ENCODE results near the gene ACSM3.
"Not testable (repeated sequence)": the region's sequence is repeated elsewhere in the genome, so short reads cannot be mapped to it uniquely, and the experiment has no call there.

The ACSM3 gene, protein sequence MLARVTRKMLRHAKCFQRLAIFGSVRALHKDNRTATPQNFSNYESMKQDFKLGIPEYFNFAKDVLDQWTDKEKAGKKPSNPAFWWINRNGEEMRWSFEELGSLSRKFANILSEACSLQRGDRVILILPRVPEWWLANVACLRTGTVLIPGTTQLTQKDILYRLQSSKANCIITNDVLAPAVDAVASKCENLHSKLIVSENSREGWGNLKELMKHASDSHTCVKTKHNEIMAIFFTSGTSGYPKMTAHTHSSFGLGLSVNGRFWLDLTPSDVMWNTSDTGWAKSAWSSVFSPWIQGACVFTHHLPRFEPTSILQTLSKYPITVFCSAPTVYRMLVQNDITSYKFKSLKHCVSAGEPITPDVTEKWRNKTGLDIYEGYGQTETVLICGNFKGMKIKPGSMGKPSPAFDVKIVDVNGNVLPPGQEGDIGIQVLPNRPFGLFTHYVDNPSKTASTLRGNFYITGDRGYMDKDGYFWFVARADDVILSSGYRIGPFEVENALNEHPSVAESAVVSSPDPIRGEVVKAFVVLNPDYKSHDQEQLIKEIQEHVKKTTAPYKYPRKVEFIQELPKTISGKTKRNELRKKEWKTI

GRCh38 chr16:20763461-20764232 lies at the start of gene ACSM3:
TSS of gene ACSM3 (plus strand) at chr16:20764014. CDS start at chr16:20770035, 6,021 bp downstream.
- DNase-seq: peak in 2 of 4 experiments; percentile 23 to 38

DNA sequence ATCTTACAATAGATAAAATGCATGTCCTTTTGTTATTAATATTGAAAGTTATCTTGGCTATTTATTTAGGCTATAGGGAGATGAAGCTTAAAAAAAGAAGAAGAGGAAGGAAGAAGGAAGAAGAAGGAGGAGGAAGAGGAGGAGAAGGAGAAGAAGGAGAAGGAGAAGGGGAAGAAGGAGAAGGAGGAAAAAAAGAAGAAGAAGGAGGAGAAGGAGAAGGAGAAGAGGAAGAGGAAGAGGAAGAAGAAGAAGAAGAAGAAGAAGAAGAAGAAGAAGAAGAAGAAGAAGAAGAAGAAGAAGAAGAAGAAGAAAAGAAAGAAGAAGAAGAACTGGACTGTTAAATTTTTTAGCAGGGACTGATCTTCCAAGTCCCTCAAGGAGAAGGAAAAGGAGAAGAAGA lies 46.1 kb upstream of the ACSM3 start:
- DNase-seq: not testable (repeated sequence)

DNA sequence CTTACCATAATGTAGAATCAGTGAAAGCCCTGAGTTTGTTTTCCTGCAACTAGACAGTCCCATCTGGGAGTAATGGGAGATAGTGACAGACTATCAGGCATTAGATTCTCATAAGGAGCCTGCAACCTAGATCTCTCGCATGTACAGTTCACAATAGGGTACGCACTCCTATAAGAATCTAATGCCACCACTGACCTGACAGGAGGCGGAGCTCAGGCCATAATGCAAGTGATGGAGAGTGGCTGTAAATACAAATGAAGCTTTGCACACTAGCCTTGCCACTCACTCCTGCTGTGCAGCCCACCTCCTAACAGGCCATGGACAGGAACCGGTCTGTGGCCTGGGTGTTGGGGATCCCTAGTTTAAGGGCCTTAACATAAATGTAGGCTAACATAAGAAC lies 43.6 kb upstream of the ACSM3 start:
- no peak for DNase-seq

GRCh38 chr16:20726661-20727060 lies 37.2 kb upstream of the ACSM3 start:
- no peak for DNase-seq

DNA sequence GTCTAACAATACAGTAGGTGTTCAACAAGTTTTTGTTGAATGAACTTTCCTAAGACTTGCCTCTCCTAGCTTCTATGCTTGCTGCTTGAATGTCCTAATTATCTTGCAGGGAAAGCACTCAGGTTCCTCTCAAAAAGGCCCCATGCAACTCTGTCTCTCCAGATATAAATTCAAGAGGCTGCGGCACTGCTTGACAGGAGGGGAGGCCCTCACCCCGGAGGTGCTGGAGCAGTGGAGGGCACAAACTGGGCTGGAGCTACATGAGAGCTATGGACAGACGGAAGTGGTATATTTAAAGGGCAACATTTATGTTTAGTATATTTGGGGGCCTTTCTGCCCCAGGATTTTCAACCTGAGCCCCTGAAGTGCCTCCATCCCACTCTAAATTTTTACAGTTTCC lies 36.6 kb upstream of the ACSM3 start:
- no peak for DNase-seq

GRCh38 chr16:20729141-20729540 lies 34.7 kb upstream of the ACSM3 start:
- no peak for DNase-seq

GRCh38 chr16:20734056-20734455 lies 29.8 kb upstream of the ACSM3 start:
- DNase-seq: no peak

GRCh38 chr16:20734782-20735181 lies 29.0 kb upstream of the ACSM3 start:
- DNase-seq: no peak

DNA sequence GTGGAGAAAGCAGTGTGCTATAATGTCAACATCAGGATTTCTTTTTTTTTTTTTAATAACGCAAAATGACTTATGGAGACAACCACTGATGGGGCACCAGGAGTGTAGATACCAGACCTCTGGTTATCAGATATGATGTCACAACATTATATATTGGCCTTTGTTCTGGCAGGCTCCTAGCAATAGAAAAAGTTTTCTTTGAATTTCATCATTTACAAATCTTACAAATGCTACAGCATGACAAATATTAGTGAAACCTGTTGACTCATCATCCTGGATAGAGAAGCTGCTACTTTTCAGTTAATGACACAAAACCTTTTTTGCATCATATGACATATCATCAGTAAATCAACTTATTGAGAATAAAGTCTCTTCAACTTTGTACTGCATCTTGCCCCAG lies 28.3 kb upstream of the ACSM3 start:
- DNase-seq: no peak

DNA sequence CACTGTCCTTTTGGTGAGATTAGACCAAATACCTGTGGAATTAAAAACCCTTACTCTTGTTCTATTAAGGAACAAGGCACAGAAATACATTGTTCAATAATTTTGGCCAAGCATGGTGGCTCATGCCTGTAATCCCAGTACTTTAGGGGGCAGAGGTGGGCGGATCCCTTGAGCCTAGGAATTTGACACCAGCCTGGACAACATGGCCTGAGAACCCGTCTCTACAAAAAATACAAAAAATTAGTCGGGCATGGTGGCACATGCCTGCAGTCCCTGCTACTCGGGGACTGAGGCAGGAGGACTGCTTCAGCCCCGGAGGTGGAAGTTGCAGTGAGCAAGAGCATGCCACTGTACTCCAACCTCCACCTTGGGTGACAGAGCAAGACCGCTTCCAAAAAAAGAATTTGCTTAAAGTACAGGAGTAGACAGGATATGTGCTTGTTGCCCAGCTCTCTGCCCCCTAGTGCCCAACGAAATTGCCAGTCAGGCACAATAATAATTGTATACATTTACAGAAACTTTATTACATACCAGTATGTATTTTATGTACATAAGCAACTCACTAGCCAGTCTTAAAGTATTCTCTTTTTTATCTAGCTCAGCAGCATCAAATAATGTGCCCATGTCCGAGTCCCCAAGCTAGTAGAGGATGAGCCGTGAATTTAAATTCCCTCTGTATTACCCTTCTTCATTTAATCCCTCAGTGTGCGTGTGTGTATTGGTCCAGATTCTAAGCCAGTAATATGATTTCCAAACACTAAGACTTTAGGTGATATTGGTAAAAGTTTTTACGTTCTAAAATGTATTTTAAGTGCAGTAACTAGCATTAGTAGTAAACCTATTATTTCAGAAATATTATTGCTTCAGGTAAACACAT lies 23.6 kb upstream of the ACSM3 start:
- no peak for DNase-seq

- DNase-seq: peak; percentile 63 to 87 (median 80)
Observed at GRCh38 chr16:20740901-20741521, 22.8 kb upstream of the ACSM3 start.

- DNase-seq: peak; percentile 90 to 96 (median 94)
Observed at GRCh38 chr16:20741554-20742285, 22.1 kb upstream of the ACSM3 start, which contains the start of gene THUMPD1. TSS of gene THUMPD1 (minus strand) at chr16:20741818. CDS start at chr16:20741739, 79 bp downstream.

DNA sequence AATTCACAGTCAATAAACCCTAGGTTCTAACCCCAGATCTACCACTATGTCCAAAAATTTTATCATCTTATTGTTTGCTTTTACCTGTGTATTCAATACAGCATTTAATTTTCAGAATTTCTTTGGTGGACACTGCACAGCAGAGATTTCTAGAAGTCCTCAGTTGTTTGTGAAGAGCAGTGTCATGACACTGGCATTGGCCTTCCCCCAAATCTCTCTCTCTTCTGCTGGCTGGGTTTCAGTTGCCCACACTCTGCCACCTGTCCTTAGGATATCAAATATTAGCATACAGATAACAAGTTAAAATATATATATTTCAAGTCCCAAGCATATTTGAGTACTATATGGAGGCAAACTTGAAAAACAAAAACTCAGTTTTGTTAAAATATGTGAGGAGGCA lies 20.2 kb upstream of the ACSM3 start:
- DNase-seq: no peak

DNA sequence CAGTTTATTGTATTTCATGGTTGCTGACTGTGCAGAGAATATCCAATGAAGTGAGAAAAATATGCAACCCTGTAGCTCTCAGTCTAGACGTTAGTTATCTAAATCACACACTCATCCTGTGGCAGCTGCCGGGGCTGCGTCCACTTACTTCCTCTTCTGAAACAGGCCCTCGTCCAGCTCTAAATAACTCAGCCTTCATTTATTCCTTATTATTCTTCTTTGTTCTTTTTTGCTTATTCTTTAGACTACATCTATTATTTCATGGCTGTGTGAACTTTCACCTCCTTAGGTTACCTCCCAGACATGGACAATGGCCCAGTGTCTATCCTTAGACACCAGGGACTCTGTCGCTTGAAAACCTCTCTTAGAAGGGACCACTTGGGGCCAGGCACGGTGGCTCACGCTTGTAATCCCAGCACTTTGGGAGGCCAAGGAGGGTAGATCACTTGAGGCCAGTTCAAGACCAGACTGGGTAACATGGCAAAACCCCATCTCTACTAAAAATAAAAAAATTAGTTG lies 18.8 kb upstream of the ACSM3 start:
- DNase-seq: no peak

DNA sequence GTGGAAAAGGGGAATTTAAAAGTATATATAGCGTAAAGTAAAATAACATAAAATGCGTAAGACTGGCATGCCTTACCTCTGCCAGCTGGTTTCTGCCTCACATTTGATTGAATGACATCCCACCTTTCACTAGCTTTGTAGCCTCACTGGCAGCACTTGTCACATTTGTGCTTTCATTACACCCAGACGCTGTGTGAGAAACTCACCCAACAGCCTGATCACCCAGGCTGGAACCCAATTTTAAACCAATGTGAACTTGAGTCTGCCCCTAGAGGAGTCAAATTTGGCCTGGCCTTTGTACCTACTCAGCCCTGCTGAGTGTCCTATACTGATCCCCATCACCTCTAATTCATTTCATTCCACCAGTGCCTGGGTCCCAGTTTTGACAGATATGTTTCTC lies 17.4 kb upstream of the ACSM3 start:
- DNase-seq: no peak

- DNase-seq: no peak
Observed at GRCh38 chr16:20747030-20747816, 16.6 kb upstream of the ACSM3 start.

DNA sequence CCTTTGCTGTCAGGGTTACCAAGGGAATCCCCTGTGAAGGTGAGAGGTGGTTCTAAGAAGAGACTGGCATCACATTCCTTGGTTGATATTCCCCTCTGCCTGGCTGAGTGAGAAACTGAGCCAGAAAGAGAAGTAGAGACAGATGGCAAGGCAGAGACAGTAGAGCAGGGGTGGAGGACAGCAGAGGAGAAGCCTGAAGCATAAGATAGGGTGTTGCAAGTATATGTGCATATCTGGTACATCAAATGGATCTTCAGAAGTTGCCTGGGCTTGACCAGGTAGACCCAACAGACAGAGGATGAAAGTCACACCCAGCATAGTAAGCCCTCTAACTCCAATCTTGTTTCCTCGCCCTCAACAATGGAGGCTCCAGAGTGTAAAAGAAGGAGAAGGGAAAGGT lies 14.3 kb upstream of the ACSM3 start:
- DNase-seq: no peak

- no peak for DNase-seq
Observed at GRCh38 chr16:20750558-20750957, 13.3 kb upstream of the ACSM3 start.

- no peak for DNase-seq
Observed at GRCh38 chr16:20753727-20754126, 10.1 kb upstream of the ACSM3 start.

DNA sequence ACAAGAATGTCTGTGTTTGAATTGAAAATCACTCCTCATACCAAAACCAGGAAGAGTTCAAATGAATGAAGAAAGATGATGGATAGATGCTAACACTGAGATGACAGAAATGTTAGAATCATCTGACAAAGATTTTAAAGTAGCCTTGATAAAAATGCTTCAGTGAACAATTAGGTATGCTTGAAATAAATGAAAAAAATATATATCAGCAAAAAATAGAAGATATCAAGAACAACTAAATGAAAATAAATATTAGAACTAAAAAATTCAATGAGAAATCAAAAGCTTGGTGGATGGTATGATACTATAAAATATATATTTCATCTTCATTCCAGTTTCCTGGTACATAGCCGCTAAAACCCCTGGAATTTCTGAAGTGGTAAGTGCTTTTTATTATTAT lies 8.6 kb upstream of the ACSM3 start:
- DNase-seq: no peak

Data from activated naive CD4-positive, alpha-beta T cell (primary cell).